Measurements from ENCODE around the gene SORL1.

DNA sequence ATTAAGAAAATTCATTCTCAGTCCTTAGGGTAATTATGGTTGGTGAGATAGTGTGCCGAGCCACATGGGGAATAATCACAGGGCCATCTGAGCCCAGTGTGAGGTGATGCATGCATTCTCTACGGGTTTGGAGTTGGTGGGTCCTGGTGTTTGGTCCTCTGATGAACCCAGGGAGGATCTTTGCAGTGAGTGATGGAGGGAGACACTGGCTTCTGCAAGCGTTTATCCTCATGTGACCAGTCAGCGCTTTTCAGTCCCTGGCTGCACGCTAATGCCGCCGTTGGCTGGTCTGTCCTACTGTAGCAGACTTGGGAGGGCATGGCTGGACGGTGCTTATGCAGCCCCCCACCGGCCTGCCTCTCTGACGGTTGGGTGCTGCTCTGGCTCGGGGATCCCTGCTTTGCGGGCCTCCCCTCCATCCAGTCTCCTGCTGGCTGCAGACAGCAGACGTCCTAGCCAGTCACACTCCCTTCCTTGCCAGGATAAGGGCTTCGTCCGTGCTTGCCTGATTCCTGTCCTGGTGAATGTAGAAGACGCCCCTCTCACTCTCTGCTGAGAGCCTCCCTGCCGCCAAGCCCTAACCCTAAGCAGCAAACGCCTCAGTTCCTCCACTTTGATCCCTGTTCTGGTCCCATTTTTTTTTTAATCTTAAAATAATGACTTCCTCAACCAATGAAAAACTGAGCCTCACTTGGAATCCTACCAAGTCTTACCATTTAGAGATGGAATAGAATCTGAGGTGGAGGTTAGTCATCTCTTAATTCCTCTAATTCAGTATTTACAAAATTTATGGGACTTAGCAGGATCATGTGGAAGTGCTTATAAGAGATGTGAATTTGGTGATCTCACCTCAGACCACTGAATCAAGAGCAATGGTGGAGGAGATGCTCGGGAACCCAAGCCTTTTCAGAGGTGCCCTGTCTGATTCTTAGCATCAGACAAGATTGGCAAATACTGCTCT, 144.4 kb downstream of the SORL1 start:
- TF ChIP-seq, protein P1, sequence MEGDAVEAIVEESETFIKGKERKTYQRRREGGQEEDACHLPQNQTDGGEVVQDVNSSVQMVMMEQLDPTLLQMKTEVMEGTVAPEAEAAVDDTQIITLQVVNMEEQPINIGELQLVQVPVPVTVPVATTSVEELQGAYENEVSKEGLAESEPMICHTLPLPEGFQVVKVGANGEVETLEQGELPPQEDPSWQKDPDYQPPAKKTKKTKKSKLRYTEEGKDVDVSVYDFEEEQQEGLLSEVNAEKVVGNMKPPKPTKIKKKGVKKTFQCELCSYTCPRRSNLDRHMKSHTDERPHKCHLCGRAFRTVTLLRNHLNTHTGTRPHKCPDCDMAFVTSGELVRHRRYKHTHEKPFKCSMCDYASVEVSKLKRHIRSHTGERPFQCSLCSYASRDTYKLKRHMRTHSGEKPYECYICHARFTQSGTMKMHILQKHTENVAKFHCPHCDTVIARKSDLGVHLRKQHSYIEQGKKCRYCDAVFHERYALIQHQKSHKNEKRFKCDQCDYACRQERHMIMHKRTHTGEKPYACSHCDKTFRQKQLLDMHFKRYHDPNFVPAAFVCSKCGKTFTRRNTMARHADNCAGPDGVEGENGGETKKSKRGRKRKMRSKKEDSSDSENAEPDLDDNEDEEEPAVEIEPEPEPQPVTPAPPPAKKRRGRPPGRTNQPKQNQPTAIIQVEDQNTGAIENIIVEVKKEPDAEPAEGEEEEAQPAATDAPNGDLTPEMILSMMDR (IDR thresholded peaks at IDR 0.05): no peak
- no peak for TF ChIP-seq EZH2phosphoT487 (IDR thresholded peaks at IDR 0.05)
